DMS153 treated with DMSO at 0.1 percent for 48 hours (cell line): Measurements from ENCODE around the gene FGF5.
A peak's percentile ranks its signal among the peaks of the same experiment; 100 is the strongest.
"Not testable (repeated sequence)": the region's sequence is repeated elsewhere in the genome, so short reads cannot be mapped to it uniquely, and the experiment has no call there.

ENCODE experiments used
- DNase-seq: peaks from one replicate; lab custom pipeline; 2025; ENCODE audit not compliant: unreplicated experiment; lab: John Stamatoyannopoulos, UW

FGF5 gene

DNA sequence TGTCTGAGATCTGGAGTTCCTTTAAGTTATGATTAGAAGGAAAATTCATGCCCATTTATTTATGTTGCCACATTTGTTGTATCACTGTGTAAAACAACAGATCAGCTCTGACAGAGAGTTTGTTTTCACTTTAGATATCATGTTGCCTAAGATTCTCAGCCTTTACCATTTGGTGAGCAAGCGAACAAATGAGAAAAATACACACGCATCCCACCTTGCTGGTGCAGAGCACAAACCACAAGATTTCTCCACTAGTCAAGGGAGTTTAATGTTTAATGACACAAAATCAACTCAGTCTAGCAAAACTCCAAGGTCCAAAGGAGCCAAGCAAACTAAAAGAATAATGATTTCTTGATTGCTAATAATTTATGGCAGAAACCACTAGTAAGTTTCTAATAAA lies 27.7 kb downstream of the FGF5 start:
- no peak for DNase-seq

DNA sequence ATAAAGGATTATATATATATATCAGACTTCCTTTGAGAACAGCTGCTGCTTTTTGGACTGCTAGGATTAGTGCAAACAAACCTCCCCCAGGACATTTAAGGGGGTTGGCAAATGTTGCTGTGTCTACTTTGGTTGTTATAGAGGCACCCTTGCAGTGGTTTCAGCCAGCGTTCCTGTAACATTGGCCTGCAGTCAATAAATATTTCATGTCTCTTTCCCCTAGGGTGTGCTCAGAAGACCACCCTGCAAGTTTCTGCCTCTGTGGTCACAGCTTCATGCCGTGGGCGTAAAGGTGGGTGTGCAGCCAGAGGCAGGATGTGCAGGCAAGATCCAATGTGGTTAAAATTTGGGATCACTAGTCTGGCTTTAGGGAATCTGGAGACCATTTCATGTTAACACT lies 28.9 kb downstream of the FGF5 start:
- no peak for DNase-seq

DNA sequence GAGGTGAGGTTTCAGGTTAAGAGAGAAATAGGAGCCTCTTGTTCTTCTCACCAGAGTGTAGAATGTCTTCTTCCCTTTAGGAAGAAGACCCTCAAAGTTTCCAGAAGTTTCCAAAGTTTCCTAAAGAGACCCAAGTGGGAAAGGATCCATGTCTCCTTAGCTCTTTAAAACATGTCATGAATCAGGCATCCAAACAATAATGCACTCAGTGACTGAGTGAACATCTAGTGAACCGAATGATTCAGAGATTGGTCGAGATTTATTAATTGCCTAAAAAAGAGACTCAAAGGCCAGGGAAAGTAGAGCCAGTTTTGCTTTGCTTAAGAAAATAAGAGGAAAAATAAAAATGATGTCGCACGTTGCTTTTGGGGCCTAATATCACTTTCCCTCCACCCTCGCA lies 29.4 kb downstream of the FGF5 start:
- no peak for DNase-seq

DNA sequence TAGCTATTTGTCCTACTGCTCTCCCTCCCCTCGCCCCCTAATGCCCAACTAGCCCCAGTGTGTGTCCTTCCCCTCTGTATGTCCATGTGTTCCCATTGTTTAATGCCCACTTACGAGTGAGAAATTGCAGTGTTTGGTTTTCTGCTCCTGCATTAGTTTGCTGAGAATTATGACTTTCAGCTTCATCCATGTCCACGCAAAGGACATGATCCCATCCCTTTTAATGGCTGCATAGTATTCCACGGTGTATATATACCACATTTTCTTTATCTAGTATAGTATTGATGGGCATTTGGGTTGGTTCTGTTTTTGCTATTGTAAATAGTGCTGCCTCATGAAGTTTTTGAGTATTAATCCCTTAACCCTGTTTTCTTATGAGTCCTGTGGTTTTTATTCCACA lies 35.4 kb downstream of the FGF5 start:
- DNase-seq: no peak

DNA sequence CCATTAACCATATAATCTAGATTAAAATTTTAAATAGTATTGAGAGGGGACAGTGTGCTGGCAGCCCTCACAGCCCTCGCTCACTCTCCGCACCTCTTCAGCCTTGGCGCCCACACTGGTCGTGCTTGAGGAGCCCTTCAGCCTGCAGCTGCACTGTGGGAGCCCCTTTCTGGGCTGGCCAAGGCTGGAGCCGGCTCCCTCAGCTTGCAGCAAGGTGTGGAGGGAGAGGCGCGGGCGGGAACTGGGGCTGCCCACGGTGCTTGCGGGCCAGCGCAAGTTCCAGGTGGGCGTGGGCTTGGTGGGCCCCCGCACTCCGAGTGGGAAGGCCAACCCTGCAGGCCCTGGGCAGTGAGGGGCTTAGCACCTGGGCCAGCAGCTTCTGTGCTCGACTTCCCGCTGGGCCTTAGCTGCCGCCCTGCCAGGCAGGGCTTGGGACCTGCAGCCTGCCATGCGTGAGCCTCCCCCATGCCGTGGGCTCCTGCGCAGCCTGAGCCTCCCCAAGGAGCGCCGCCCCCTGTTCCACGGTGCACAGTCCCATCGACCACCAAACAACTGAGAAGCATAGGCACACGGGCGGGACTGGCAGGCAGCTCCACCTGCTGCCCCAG lies 36.3 kb downstream of the FGF5 start:
- no peak for DNase-seq

DNA sequence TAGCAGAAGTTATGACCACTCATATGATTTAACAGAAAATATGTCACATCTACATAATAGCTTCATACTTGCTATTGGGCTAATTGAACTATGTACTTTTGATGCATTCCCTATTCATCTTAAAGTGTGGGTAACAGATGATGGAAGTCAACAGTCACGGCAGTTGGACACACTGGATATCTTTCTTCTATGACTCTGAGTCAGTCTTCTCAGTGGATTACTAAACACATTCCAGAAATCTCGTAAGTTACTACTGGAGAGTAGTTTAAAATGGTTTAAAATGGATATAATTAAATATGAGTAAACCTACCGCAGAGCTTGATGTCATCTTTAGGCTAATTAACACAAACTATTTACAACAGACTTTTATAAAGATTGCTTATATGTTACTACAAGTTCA lies 39.0 kb downstream of the FGF5 start:
- DNase-seq: no peak

DNA sequence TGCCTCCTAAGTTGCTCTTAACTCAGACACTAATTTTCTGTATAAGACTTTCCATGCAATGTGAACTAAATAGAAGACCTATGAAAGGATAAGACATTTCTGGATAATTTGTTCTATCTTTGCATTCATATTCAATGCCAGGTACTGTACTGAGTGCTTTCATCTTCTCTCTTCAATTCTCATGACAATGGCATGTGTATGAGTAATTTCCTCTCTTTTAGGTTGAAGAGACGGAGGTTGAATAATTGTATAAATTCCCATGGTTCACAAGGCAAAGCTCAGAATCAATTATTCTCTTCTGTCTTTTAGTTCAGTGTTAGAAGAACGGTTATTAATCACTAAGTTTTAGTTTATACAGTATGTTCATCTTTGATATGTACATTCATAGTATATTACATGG lies 39.8 kb downstream of the FGF5 start:
- DNase-seq: no peak

DNA sequence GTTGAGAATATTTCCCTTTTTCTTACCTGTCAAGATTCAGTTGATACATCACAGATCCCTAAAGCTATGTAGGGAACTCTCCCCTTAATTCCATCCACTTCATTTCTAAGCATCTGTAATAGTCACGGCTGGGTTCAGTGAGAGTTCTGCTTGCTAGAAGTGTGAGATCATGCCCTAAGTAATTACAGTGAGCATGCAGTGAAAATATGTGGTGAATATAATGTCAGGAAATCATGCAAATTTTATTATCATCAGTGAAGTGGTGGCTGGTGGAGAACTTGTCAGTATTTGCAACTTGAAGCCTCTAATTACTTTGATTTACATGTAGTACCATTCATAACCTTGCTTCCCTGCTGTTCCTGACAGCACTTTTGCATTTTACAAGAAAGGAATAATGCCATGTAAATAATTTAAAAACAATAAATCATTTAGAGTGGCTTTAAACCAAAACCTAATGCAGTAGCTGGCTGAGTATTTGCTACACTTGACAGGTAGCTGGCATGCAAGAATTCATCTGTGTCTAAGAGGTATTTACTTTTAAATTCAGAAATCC lies 40.8 kb downstream of the FGF5 start:
- peak; percentile 70 for DNase-seq

DNA sequence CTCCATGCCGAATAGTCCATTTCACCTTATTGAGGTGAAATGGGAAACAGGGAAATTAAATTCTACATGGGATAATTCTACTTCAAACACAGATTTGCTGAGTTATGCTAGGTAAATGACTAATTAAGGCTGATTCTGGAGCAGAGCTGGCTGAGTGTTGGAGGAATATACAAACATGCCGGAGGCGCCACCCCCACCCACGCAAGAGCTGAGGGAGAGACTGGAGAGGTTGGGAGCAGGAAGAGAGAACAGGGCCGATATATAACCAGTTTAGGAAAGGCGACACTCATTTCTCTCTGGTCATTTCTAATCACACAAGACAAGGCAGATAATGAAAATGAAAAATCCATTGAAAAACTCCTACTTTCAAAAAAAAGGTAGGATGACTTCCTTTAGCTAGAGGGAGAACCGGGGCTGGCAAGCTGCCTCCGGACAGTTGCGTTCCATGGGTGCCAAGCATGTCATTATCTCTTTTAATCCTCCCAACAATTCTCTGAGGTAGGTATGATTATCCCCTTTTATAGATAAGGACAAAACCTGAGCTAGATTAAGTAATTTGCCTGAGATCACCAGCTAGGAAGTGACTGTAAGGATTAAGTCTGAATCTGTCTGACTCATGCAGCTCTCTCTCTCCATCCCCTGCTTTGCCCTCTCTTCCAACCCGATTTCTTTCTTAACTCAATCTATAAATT lies 41.5 kb downstream of the FGF5 start:
- DNase-seq: no peak

DNA sequence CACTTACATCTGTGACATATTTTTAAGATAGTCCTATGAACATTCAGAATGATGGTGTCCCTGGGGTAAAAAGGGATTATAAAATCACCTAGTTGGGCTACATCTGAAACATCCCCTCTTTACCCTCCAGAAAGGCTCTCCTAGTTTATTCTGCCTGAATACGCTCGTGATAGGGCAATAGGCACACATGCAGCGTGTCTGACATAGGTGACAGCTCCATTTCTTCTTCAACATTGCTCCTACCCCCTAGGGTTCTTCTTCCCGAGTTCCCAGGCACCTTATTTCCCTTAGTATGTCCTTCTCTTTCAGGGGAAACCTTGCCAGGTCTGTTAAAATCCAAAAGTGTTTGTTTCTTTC lies 42.0 kb downstream of the FGF5 start:
- DNase-seq: no peak

DNA sequence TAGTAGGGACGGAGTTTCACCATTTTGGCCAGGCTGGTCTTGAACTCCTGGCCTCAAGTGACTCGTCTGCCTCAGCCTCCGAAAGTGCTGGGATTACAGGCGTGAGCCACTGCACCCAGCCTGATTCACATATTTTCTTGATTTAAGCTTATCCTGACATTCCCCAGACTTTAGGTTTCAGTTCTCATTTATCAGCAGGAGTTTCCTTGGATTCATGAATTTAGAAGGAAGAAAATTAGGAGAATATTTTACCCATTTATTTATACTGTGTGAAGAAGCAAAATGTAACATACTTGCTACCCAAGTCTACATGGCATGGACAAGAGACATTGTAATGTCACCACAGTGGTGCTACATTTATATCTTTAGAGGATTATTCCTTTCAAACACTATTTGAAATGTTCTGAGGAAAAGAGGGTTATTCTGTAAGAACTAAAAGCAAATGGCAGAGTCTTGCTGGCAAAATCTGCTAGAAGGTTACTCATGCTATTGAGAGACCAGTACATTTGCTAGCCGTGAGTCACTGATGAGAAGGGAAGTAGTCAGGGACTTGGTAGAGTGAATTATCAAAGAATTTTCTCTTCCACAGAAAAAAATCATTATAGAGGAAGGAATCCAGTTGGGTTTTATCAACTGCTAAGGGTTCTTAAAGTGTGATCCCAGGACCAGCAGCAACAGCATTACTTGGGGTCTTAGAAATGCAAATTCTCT lies 43.0 kb downstream of the FGF5 start:
- DNase-seq: no peak

DNA sequence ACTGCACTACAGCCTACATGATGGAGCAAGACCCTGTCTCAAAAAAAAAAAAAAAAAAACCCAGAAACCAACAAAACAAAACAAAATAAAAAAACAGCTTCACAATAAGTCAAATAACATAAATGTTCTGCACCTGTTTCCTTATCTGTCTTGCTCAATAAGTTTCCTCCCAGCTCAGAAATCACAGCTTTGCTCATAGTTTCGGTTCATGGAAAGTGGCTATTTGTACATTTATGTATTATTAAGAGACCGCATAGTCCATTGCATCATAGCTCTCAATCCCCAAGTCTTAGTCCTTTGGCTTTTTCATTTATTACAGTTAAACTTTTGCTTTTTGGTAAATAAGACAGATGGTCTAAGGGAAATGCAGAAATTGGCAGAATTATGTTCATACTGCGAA lies 44.7 kb downstream of the FGF5 start:
- no peak for DNase-seq

DNA sequence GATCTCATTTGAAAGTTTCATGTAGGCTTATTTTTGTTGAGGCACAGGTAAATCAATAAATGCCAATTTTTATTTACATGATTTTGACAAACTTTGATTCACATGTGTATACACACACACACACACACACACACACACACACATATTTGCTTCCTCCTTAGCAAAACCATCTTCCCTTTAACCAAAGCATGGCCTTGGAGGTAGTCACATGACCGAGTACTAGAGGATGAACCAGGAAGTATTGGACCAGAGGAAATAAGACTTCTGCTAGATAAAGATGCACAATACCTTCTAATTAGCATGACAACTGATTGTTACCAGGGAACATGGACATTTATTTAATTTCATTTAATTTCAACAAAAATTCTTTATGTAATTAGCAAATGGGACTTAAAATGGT lies 45.7 kb downstream of the FGF5 start:
- no peak for DNase-seq

DNA sequence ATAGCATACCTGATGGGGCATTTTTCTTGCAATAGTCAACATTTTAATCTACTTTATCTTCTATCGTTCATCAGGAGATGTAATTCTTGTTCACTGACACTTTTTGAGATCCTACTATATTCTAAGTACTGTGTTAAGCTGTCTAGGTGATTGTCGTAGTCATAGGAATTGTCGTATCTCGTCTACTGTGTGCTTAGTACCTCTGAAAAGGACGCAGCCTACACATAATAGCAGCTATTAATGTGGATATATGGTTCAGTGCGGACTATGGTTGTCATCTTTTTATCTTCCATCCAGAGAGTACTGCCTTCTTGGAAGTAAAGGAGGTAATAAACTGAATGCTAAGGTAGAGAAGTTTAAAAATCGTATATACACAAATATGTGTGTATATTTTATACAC lies 47.2 kb downstream of the FGF5 start:
- DNase-seq: no peak

DNA sequence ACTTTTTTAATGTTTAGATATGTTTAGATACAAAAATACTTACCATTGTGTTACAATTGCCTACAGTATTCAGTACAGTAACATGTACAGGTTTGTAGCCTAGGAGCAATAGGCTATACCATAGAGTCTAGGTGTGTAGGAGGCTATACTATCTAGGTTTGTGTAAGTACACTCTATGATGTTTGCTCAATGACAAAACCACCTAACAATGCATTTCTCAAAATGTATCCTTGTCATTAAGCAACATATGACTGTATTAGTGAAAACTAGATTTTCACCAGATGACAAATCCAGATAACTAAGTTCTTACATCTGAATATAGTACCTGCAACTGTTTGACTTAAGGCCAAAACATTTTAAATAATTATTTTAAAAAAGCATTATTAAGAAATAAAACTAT lies 49.4 kb downstream of the FGF5 start:
- not testable (repeated sequence) for DNase-seq

DNA sequence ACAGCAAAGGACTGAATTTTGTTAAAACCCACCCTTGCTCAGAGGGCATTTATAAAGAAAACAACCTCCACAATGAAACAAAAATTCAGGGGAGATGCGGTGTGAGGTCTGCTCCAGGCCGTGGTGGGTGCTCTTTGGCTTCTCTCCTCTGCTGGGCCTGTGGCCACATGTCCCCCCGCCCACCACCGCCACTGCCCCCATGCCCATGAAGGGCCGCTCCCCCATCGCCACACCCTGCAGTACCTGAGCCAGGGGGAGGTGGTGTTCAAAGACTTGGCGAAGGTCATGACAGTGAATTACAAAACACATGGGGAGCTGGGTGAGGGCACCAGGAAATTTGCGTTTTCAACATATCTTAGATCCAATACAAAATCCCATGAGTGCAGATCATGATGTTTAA lies 54.9 kb downstream of the FGF5 start:
- DNase-seq: no peak

DNA sequence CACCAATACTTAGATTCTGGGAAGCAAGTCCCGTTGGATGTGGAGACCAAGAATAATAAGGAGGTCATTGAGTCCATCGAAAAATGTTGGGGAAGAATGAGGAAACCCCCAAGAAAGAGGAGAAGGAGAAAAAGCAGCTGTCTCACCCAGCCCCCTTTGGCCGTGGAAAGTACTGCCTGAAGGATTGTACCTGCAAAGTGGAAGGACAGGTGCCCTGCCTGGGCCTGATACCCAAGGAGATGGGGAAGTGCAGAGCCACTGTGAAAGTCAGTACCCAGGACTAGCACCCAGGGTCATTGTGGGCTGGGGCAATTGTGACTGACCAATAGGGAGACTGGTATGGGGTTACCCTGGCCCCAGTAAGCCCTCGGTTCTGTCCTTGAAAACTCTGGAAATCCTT lies 55.3 kb downstream of the FGF5 start:
- DNase-seq: no peak

DNA sequence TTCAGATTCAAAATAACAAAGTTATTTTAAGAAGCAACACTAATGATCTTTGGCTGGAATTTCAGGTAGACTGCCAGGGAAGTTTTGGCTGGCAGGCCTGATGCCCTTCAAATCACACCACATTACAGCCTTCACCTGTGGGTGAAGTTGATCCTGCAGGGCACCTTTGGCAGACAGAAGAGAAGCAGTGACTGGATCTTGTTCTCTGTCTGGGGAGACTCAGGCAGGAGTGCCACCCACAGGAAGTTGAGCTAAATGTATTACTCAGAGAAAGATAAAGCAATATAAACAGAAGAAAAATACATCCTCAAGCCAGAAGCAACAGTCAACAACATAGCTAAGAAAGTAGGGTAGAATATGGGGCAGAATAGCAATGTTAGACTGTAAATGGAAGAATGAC lies 56.3 kb downstream of the FGF5 start:
- DNase-seq: no peak

DNA sequence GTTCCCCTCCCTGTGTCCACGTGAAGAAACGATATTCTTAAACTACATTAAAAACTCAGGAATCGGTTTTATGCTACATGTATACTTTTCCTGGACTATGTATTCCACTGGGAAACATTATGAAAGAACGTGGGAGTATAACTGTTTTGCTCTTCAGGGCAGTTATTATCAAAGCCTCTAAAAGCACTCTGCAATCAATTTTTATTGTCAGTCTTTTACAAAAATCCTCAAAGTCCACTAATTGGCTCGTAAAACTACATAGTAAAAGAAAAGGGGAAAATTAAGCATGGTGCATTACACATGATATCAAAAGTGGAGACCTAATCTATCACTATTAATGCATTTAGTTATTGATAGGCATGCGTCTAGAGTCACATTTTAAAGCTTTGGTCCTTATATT lies 57.7 kb downstream of the FGF5 start:
- no peak for DNase-seq

DNA sequence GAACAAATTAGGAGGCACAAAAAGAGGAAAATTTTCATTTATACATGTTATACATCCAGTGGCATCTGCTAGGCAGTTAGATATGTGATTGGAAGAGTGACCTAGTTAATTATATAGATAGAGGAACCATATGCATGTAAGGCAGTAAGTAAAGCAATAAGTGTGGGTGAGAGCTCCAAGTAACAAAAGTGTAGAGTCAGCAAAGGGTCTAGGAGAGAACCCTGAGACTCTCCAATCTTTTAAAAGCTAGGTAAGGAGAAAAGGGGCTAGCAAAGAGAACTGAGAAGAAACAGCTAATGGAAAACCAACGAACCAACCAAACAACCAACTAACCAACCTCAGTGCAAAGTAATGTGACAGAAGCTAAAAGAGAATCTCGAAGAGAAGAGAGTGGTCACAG lies 65.2 kb downstream of the FGF5 start:
- DNase-seq: no peak

DNA sequence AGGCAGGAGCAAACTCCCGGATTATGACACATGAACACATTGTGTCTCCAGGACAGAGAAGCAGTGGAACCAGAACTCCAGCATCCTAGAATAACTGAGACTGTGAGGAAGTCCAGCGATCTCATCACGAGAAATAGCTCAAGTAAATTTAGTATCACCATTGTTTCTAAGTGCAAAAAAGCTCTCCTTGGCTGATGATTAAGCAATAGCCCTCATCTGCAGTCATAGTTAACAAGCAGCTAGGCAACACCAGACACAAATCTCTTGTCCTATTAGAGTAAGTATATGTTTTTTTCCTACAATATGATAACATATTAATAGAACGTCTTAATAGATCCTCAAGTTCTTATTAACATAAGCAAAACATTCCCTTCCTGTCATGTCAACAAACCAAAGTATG lies 66.7 kb downstream of the FGF5 start:
- DNase-seq: no peak

DNA sequence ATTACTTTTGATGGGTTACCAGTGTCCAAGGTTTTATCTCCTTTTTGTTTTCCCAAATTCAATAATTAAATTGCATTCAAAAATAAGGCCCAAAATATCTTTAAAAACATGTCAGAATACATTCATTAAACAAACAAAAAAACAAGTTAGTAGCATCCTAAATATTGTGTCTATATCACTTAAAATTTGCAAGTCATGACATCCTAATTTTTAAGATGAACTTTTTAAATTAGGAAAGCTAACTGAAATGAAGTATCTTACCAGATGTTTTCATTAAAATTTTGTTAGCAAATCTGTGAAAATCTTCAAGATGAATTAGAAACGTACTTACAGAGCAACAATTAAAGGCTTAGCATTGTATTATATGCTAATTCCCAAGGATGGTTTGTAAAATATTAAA lies 68.1 kb downstream of the FGF5 start:
- no peak for DNase-seq

DNA sequence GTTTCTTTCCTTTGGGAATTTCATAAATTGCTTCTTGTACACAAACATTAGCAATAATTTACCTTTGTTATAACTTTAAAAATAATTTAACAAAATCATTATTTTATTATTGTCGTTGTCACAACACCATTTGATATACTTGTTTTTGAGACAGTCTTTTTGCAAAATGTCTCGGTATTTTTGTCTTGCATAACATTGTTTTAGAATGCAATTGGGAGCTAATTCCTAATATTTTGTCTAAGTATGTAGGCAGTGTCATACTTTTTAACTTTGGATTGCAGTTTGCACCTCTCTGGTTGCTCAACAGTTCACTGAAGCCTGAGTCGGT lies 68.7 kb downstream of the FGF5 start:
- no peak for DNase-seq
